K562 (cell line): Measurements from ENCODE around the gene DGLUCY. TPM values are rescaled to one million over a fixed set of nuclear protein-coding genes. Genes with fewer than 3 reads are reported as not detected.

Experiments used
- ATAC-seq: fragments of 200-7000 bp; cut with Tn5 transposase; 3 replicates; pipeline ENCODE4 v1.9.1; 2020; ENCODE audit warnings: moderate library complexity
- BruUV-seq: library from RNA; stranded (reverse); fragments of 400-500 nt; replicated peaks from 2 replicates; lab custom pipeline; 2021; lab: Mats Ljungman, UMichigan
- CTCF ChIA-PET: fragments of 300-600 bp; formaldehyde crosslinking; extraction: SDS; loops from one replicate; lab custom pipeline; 2021; ENCODE audit warnings: low intra/inter-chr PET ratio; lab: Yijun Ruan, JAX
- POLR2A ChIA-PET: fragments of 300-600, 350-650 bp; sonication (Branson Sonifier 250); formaldehyde crosslinking; extraction: SDS; loops from one replicate; lab custom pipeline; 2021; ENCODE audit warnings: antibody characterized with exemption, inconsistent platforms; lab: Yijun Ruan, JAX
- DNase-seq, 4 experiments: peaks; one replicate each; pipeline versions ENCODE4 v3.0.0 to v3.0.0-alpha.2; 2011 to 2018; ENCODE audit warnings: low spot score in 3 of 4, mixed read lengths in 3 of 4; ENCODE audit errors: extremely low read depth in 1 of 4
- FAIRE-seq: peaks from 2 replicates; lab custom pipeline; 2011; peaks lifted over from hg19 to GRCh38; lab: Jason Lieb, UNC
- H2AFZ ChIP-seq: 2 replicates; pipeline ENCODE4 v1.6.0; 2011; ENCODE audit warnings: low read depth, low read length, control low read depth, inconsistent platforms
- H3K27ac ChIP-seq: fragments of 200-600 bp; 3 replicates; pipeline ENCODE4 v1.8.0; 2011; ENCODE audit warnings: low read depth, mild to moderate bottlenecking, control low read depth, inconsistent platforms, low read length, moderate library complexity, mixed read lengths; ENCODE audit errors: extremely low read depth
- H3K27me3 ChIP-seq, 2 experiments: fragments of 300-600 bp in 1 of 2; 2 replicates in 1 of 2; 3 replicates in 1 of 2; pipeline versions ENCODE4 v1.6.0 to v1.8.0; 2011; ENCODE audit warnings: inconsistent platforms in 2 of 2, low read length in 2 of 2, mild to moderate bottlenecking in 1 of 2, mixed read lengths in 1 of 2, moderate library complexity in 1 of 2; ENCODE audit not compliant: control insufficient read depth in 2 of 2, insufficient read depth in 2 of 2
- H3K36me3 ChIP-seq: fragments of 300-600 bp; 3 replicates; pipeline ENCODE4 v1.8.0; 2011; ENCODE audit warnings: mild to moderate bottlenecking, low read length, inconsistent platforms; ENCODE audit not compliant: control insufficient read depth, insufficient read depth
- H3K4me1 ChIP-seq, 2 experiments: fragments of 200-600 bp in 1 of 2; replicated peaks in 1 of 2; 2 replicates in 1 of 2; 3 replicates in 1 of 2; pipeline versions ENCODE4 v1.5.1 to v1.8.0; 2011; ENCODE audit warnings: inconsistent platforms in 2 of 2, low read length in 2 of 2, mild to moderate bottlenecking in 1 of 2, mixed read lengths in 1 of 2, moderate library complexity in 1 of 2; ENCODE audit not compliant: control insufficient read depth in 2 of 2, insufficient read depth in 2 of 2
- H3K4me2 ChIP-seq: 2 replicates; pipeline ENCODE4 v1.6.1; 2011; ENCODE audit warnings: low read length, control low read depth, inconsistent platforms, mixed read lengths; ENCODE audit not compliant: insufficient read depth
- H3K4me3 ChIP-seq: fragments of 200-600 bp; sonication (generic), shearing (Covaris generic); 2 replicates; pipeline ENCODE4 v1.5.1; 2016; ENCODE audit warnings: control low read depth, inconsistent platforms
- H3K79me2 ChIP-seq: fragments of 200-600 bp; 3 replicates; pipeline ENCODE4 v1.8.0; 2011; ENCODE audit warnings: low read length, inconsistent platforms; ENCODE audit not compliant: control insufficient read depth, insufficient read depth
- H3K9ac ChIP-seq, 2 experiments: 2 replicates each; pipeline versions ENCODE4 v1.6.0 to v1.6.1; 2011; ENCODE audit warnings: low read depth in 2 of 2, low read length in 2 of 2, control low read depth in 1 of 2, inconsistent platforms in 1 of 2, mild to moderate bottlenecking in 1 of 2, mixed read lengths in 1 of 2; ENCODE audit not compliant: insufficient read depth in 1 of 2
- H3K9me1 ChIP-seq: one replicate; pipeline ENCODE4 v1.6.0; 2011; ENCODE audit warnings: inconsistent platforms, mild to moderate bottlenecking, low read length, moderate library complexity; ENCODE audit not compliant: control insufficient read depth, insufficient read depth
- H3K9me3 ChIP-seq: replicated peaks from 2 replicates; pipeline ENCODE4 v1.5.1; 2011; ENCODE audit warnings: low read depth, low read length, inconsistent platforms; ENCODE audit not compliant: control insufficient read depth, insufficient read depth
- H4K20me1 ChIP-seq: replicated peaks from 2 replicates; pipeline ENCODE4 v1.6.1; 2011; ENCODE audit warnings: low read length, inconsistent platforms, mixed read lengths; ENCODE audit not compliant: control insufficient read depth, insufficient read depth
- BMI1 ChIP-seq: fragments of 150-350 bp; IDR thresholded peaks from 2 replicates; pipeline ENCODE4 v1.6.1; 2014; ENCODE audit warnings: low read length
- RBM22 ChIP-seq: fragments of 200-400 bp; formaldehyde crosslinking; IDR thresholded peaks from 2 replicates; pipeline ENCODE4 v1.6.1; 2018; ENCODE audit warnings: low read length, low read depth; ENCODE audit not compliant: poor library complexity, severe bottlenecking
- SPI1 ChIP-seq: IDR thresholded peaks from 2 replicates; pipeline ENCODE4 v1.6.1; 2011; ENCODE audit warnings: low read depth, low read length, control low read depth, borderline replicate concordance
- ZBTB43 ChIP-seq: sonication (generic); formaldehyde crosslinking; IDR thresholded peaks from 2 replicates; pipeline ENCODE4 v1.8.0; 2023; ENCODE audit warnings: mild to moderate bottlenecking, missing genetic modification reagents
- ZZZ3 ChIP-seq: fragments of 450-650 bp; IDR thresholded peaks from 2 replicates; pipeline ENCODE4 v1.6.1; 2016; ENCODE audit warnings: antibody characterized with exemption, mild to moderate bottlenecking, moderate library complexity
- WGBS: fragments of 100-300 bp; shearing (Covaris generic); methylation state at CpG from one replicate; pipeline ENCODE4 v1.1.6; 2016; ENCODE audit warnings: low coverage, mixed read lengths; ENCODE audit not compliant: insufficient coverage; ENCODE audit errors: missing lambda C conversion rate; 5-methylcytosine and 5-hydroxymethylcytosine counted together
- in situ Hi-C: fragments of 300-500 bp; cut with MboI; formaldehyde crosslinking; loops from 4 replicates; pipeline ENCODE4 v1.15.0; 2018; ENCODE audit warnings: inconsistent platforms, mixed read lengths
- intact Hi-C: fragments of 100-400 bp; cut with micrococcal nuclease; formaldehyde crosslinking; loops from 2 replicates; pipeline ENCODE4 v1.14.2; 2022
- polyA plus RNA-seq, 8 experiments: library from polyadenylated mRNA; depleted of rRNA in 4 of 8; stranded (reverse) in 5 of 8; unstranded in 3 of 8; fragments of >200 nt; fragmentation: Nextera tagmentation in 2 of 8; fragmentation: Illumina TruSeq in 1 of 8; extraction: Ambion mirVana in 2 of 8; extraction: Trizol in 1 of 8; gene quantifications; 2 replicates each; pipeline versions ENCODE4 v1.2.1 to v1.2.3, GENCODE V29; 2011 to 2014; ENCODE audit warnings: inconsistent platforms in 1 of 8, missing spikeins in 1 of 8
- total RNA-seq, 7 experiments: library from RNA; depleted of rRNA in 6 of 7; stranded (reverse); fragments of >200 nt in 6 of 7; fragmentation: Illumina TruSeq in 2 of 7; extraction: Trizol in 2 of 7; gene quantifications; 2 replicates each; pipeline versions ENCODE4 v1.2.1 to v1.2.3, GENCODE V29; 2011 to 2021; ENCODE audit warnings: low replicate concordance in 1 of 7

DGLUCY gene
- total and polyA plus RNA-seq, 9 of the 15 experiments (the other 6 are each of a cell fraction or from before 2014, with no cell fraction given) = 9.9 to 28.4 (median 21.0) TPM

- TF ChIP-seq BMI1 = no peak
- TF ChIP-seq, all 486 proteins: peak for 0
Observed at GRCh38 chr14:91238661-91239060, 124.8 kb downstream of the DGLUCY start (continued).

GRCh38 chr14:91241863-91242262, 128.0 kb downstream of the DGLUCY start:
- in situ Hi-C loops (no loop called here), intact Hi-C loops (no loop called here)
- no peaks in the 10 kb centered on the region for H4K20me1 ChIP-seq
- H3K9me1 ChIP-seq = no peaks in the 10 kb centered on the region
- no peak overlapping the region for H3K27ac ChIP-seq
- peaks cover 0 to 5% of the 10 kb centered on the region in 2 experiments; a peak in 2 of 5 replicates for H3K4me1 ChIP-seq
- ChIA-PET POLR2A (no interaction called here), CTCF (interaction anchor here (0.5 kb wide), 1 partner anchor 11 kb away, joined by 3 read pairs; no protein-coding TSS in a partner anchor)
- H3K9ac ChIP-seq = no peak overlapping the region
- no peaks in the 10 kb centered on the region for H3K79me2 ChIP-seq
- H2AFZ ChIP-seq = no peak overlapping the region
- no peak for ATAC-seq
- H3K27me3 ChIP-seq = no peaks in the 10 kb centered on the region
- no peak overlapping the region for H3K4me3 ChIP-seq
- DNase-seq = no peak
- no TSS peak for BruUV-seq
- FAIRE-seq = no peak
- H3K4me2 ChIP-seq = no peak overlapping the region
- H3K9me3 ChIP-seq = no peaks in the 10 kb centered on the region
- no peaks in the 10 kb centered on the region for H3K36me3 ChIP-seq
- 30% methylated on average over 4 of the region's 7 CpGs for WGBS
- TF ChIP-seq SPI1 (peak; percentile 95), RBM22 (no peak)

DNA sequence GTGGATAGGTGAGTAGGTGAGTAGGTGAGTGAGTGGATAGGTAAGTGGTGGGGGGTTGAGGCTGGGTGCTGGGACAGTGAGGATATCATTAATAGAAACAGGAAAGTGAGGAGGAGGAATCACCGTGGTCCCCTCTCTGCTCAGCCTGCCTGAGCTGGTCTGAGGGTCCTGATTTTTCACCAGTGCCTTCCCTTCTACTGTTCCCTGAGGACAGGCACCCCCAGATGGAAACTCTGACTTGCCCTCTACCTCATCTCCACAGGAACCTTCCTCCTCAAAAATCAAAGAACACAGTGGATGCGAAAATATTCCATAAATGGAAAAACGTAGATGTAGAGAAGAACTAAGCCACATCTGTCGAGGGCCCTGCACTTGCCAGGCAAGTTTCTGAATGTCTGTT, 128.8 kb downstream of the DGLUCY start:
- intact Hi-C loops (no loop called here), in situ Hi-C loops (no loop called here)
- H3K4me1 ChIP-seq = peaks cover 0 to 5% of the 10 kb centered on the region in 2 experiments; a peak in 2 of 5 replicates
- DNase-seq = no peak
- BruUV-seq = no TSS peak
- ChIA-PET CTCF (no interaction called here), POLR2A (no interaction called here)
- no peak overlapping the region for H3K4me2 ChIP-seq
- H3K27me3 ChIP-seq = no peaks in the 10 kb centered on the region
- no peak overlapping the region for H3K4me3 ChIP-seq
- H3K9ac ChIP-seq = no peak overlapping the region
- ATAC-seq = no peak
- FAIRE-seq = no peak
- no peak for TF ChIP-seq ZBTB43
- no peak for TF ChIP-seq ZZZ3
- TF ChIP-seq, all 486 proteins: peak for 0
- Histone ChIP-seq H3K9me1 (no peaks in the 10 kb centered on the region), H2AFZ (no peak overlapping the region), H3K79me2 (no peaks in the 10 kb centered on the region), H3K27ac (no peak overlapping the region), H3K9me3 (no peaks in the 10 kb centered on the region), H3K36me3 (no peaks in the 10 kb centered on the region), H4K20me1 (no peaks in the 10 kb centered on the region)
- 27% methylated on average over 3 of the region's 4 CpGs for WGBS
